ENCODE data around the gene PDZRN3. TPM values are rescaled to one million over a fixed set of nuclear protein-coding genes. Genes with fewer than 3 reads are reported as not detected.

PDZRN3 gene
- total RNA-seq, 1 donor from 2014 or later = 16.0 TPM

- no peak for DNase-seq
- no peak for TF ChIP-seq CTCF (IDR thresholded peaks at IDR 0.05)
- Histone ChIP-seq H3K27ac (no peak overlapping the region), H3K36me3 (no peaks in the 10 kb centered on the region), H3K9me3 (no peaks in the 10 kb centered on the region), H3K4me3 (no peak overlapping the region), H3K27me3 (ENCODE audit: low read depth) (no peaks in the 10 kb centered on the region), H3K4me1 (peaks cover 13% of the 10 kb centered on the region)
- no peak for ATAC-seq
- intact Hi-C loops (cut with DNase I) = no loop called here
Measured at GRCh38 chr3:73552700-73553099, 72.0 kb downstream of the PDZRN3 start.

- Histone ChIP-seq H3K4me1 (peaks cover 12% of the 10 kb centered on the region), H3K9me3 (no peaks in the 10 kb centered on the region), H3K4me3 (no peak overlapping the region), H3K27ac (no peak overlapping the region), H3K27me3 (ENCODE audit: low read depth) (no peaks in the 10 kb centered on the region), H3K36me3 (no peaks in the 10 kb centered on the region)
- TF ChIP-seq CTCF (IDR thresholded peaks at IDR 0.05) = no peak
- ATAC-seq (no peak), DNase-seq (no peak)
- intact Hi-C loops (cut with DNase I) = no loop called here
Measured at GRCh38 chr3:73550032-73550431, 74.7 kb downstream of the PDZRN3 start.

- intact Hi-C loops (cut with DNase I) = no loop called here
- H3K9me3 ChIP-seq = no peaks in the 10 kb centered on the region
- no peak overlapping the region for H3K27ac ChIP-seq
- ATAC-seq = no peak
- H3K4me3 ChIP-seq = no peak overlapping the region
- no peak for DNase-seq
- H3K36me3 ChIP-seq = no peaks in the 10 kb centered on the region
- TF ChIP-seq CTCF (IDR thresholded peaks at IDR 0.05) = no peak
- H3K27me3 ChIP-seq (ENCODE audit: low read depth) = no peaks in the 10 kb centered on the region
- H3K4me1 ChIP-seq = peaks cover 12% of the 10 kb centered on the region
Measured at GRCh38 chr3:73549051-73549600, 75.6 kb downstream of the PDZRN3 start.

GRCh38 chr3:73548436-73548835 is 76.3 kb downstream of the PDZRN3 start:
- ATAC-seq (no peak), DNase-seq (no peak)
- H3K27ac ChIP-seq = no peak overlapping the region
- intact Hi-C loops (cut with DNase I) = no loop called here
- no peaks in the 10 kb centered on the region for H3K36me3 ChIP-seq
- peaks cover 12% of the 10 kb centered on the region for H3K4me1 ChIP-seq
- no peak for TF ChIP-seq CTCF (IDR thresholded peaks at IDR 0.05)
- no peak overlapping the region for H3K4me3 ChIP-seq
- no peaks in the 10 kb centered on the region for H3K9me3 ChIP-seq
- no peaks in the 10 kb centered on the region for H3K27me3 ChIP-seq (ENCODE audit: low read depth)

GRCh38 chr3:73547427-73548248 is 77.1 kb downstream of the PDZRN3 start:
- DNase-seq (no peak), ATAC-seq (peak in 1 of 2 donors; percentile 21)

More at GRCh38 chr3:73547427-73548248, 77.1 kb downstream of the PDZRN3 start:
- Histone ChIP-seq H3K36me3 (no peaks in the 10 kb centered on the region), H3K9me3 (no peaks in the 10 kb centered on the region), H3K4me3 (no peak overlapping the region), H3K27me3 (ENCODE audit: low read depth) (no peaks in the 10 kb centered on the region), H3K4me1 (peaks cover 12% of the 10 kb centered on the region), H3K27ac (no peak overlapping the region)
- TF ChIP-seq CTCF (IDR thresholded peaks at IDR 0.05) = no peak
- intact Hi-C loops (cut with DNase I) = no loop called here
